GM12878 (cell line): ENCODE data around the gene ANO2.

Experiments used
- CBX5 ChIP-seq: sonication (generic); IDR thresholded peaks from 2 replicates; pipeline ENCODE4 v1.6.1; 2016; ENCODE audit warnings: low read depth, moderate library complexity, mild to moderate bottlenecking, inconsistent platforms
- CREM ChIP-seq: IDR thresholded peaks from 2 replicates; pipeline ENCODE4 v1.6.1; 2014; ENCODE audit warnings: antibody characterized with exemption, low read depth
- CTCF ChIP-seq, 3 experiments: IDR thresholded peaks in 2 of 3; conservative IDR thresholded peaks in 1 of 3; 2 replicates each; pipeline ENCODE4 v1.5.1; 2011; ENCODE audit warnings: low read depth in 3 of 3, low read length in 3 of 3, mild to moderate bottlenecking in 3 of 3, control low read depth in 2 of 3, moderate library complexity in 2 of 3, inconsistent platforms in 1 of 3, mixed read lengths in 1 of 3; ENCODE audit not compliant: control insufficient read depth in 2 of 3, insufficient read depth in 1 of 3; ENCODE audit errors: extremely low read depth in 1 of 3
- JUND ChIP-seq: IDR thresholded peaks from 2 replicates; pipeline ENCODE4 v1.6.1; 2012; ENCODE audit warnings: low read depth, mild to moderate bottlenecking, low read length, improper control_type of control experiment, moderate library complexity
- MYC ChIP-seq: IDR thresholded peaks from 2 replicates; pipeline ENCODE4 v1.6.1; 2011; ENCODE audit warnings: mild to moderate bottlenecking, low read length, moderate library complexity, inconsistent platforms; ENCODE audit not compliant: insufficient read depth, insufficient replicate concordance, insufficient read length, severe bottlenecking
- TAF1 ChIP-seq: IDR thresholded peaks from 2 replicates; pipeline ENCODE4 v1.6.1; 2011; ENCODE audit warnings: mild to moderate bottlenecking, low read depth, low read length, borderline replicate concordance
- USF1 ChIP-seq: IDR thresholded peaks from 2 replicates; pipeline ENCODE4 v1.6.1; 2011; ENCODE audit warnings: borderline replicate concordance, low read depth, mild to moderate bottlenecking, moderate library complexity, mixed read lengths, low read length; ENCODE audit not compliant: insufficient read depth; ENCODE audit errors: extremely low read length
- ZNF384 ChIP-seq: IDR thresholded peaks from 2 replicates; pipeline ENCODE4 v1.6.1; 2012; ENCODE audit warnings: low read depth, mild to moderate bottlenecking, low read length, improper control_type of control experiment, borderline replicate concordance

GRCh38 chr12:5967645-5968415 is 22.8 kb upstream of the ANO2 start:
- TF ChIP-seq JUND (no peak), MYC (no peak), CREM (no peak), CBX5 (no peak), ZNF384 (no peak), CTCF (IDR thresholded peaks at IDR 0.05 in 2 of 3, conservative IDR thresholded peaks at IDR 0.05 in 1 of 3; ENCODE audit: control insufficient read depth in 2 of 3, extremely low read depth in 1 of 3, insufficient read depth in 1 of 3, low read depth in 3 of 3, low read length in 3 of 3) (no peak), USF1 (no peak), TAF1 (no peak)
